Large intestine (tissue), 3 donors: ENCODE data around the gene RAPGEF2. TPM values are rescaled to one million over a fixed set of nuclear protein-coding genes. Genes with fewer than 3 reads are reported as not detected.
A peak's percentile ranks its signal among the peaks of the same experiment; 100 is the strongest.

Source experiments
- DNase-seq, 2 donors: peaks; one replicate each; pipeline versions ENCODE4 v3.0.0 to v3.0.0-alpha.2; 2013
- H3K27ac ChIP-seq: one replicate; pipeline ENCODE4 v1.5.1; 2013; ENCODE audit warnings: low read length
- H3K27me3 ChIP-seq: 2 replicates; pipeline ENCODE4 v1.6.1; 2013; ENCODE audit warnings: low read length; ENCODE audit not compliant: control insufficient read depth, insufficient read depth
- H3K36me3 ChIP-seq: 2 replicates; pipeline ENCODE4 v1.6.1; 2013; ENCODE audit warnings: low read length; ENCODE audit not compliant: control insufficient read depth, insufficient read depth
- H3K4me1 ChIP-seq: one replicate; pipeline ENCODE4 v1.6.1; 2013; ENCODE audit warnings: low read length; ENCODE audit not compliant: control insufficient read depth, insufficient read depth
- H3K4me3 ChIP-seq: one replicate; pipeline ENCODE4 v1.5.1; 2013; ENCODE audit warnings: low read length
- H3K9me3 ChIP-seq: one replicate; pipeline ENCODE4 v1.6.1; 2013; ENCODE audit warnings: mild to moderate bottlenecking, low read depth, low read length, moderate library complexity; ENCODE audit not compliant: control insufficient read depth
- WGBS: methylation state at CpG from one replicate; pipeline ENCODE4 v1.1.5; 2013; ENCODE audit warnings: low lambda C conversion rate; ENCODE audit not compliant: insufficient coverage; 5-methylcytosine and 5-hydroxymethylcytosine counted together
- polyA plus RNA-seq: library from polyadenylated mRNA; unstranded; fragments of 120-200 nt; gene quantifications from one replicate; pipeline ENCODE4 v1.2.1, GENCODE V29; 2013

The RAPGEF2 gene
- polyA plus RNA-seq, 1 donor: 43.4 TPM

DNA sequence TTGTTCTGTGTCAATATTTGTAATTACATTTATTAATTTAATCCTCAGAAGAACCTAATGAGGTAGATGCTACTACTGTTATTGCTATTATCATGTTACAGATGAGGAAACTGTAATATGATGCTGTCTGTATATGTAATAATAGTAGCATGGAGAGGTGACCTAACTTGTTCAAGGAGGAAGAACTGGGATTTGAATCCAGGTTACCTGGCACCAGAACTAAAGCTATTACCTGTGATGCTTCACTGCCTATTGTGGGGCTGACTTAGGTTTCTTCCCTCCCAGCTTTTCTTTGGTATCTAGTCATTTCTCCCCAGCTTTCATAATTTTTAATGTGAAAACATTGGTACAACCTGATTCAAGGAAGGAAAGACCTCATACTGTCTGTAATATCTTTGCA is 43.6 kb downstream of the RAPGEF2 start:
- H3K36me3 ChIP-seq: no peaks in the 10 kb centered on the region
- H3K27me3 ChIP-seq: no peaks in the 10 kb centered on the region
- H3K4me3 ChIP-seq: no peak overlapping the region
- no peaks in the 10 kb centered on the region for H3K9me3 ChIP-seq
- H3K4me1 ChIP-seq: peaks cover 3% of the 10 kb centered on the region
- H3K27ac ChIP-seq: no peak overlapping the region
- DNase-seq: no peak

DNA sequence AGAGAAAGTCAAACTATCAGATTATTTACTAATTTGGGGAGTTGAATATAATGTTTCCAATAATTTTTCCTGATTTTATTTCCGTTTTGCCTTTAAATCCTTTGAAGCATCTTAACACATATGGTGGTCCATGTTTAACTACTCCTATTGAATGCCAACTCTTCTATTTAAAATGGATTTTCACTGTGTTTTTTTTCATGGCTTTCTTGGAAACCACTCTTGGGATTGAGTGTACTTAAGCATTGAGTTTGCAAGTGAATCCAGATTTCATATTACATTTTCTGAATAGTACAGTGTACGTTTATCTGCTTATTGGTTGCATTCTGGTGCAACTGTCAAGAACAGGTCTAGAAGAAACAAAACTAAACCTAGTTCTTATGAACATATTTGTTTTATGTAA is 45.6 kb downstream of the RAPGEF2 start:
- no peak overlapping the region for H3K4me3 ChIP-seq
- no peak overlapping the region for H3K27ac ChIP-seq
- no peaks in the 10 kb centered on the region for H3K36me3 ChIP-seq
- H3K4me1 ChIP-seq: peaks cover 3% of the 10 kb centered on the region
- 83% methylated on average over 1 of the region's 2 CpGs for WGBS
- H3K27me3 ChIP-seq: no peaks in the 10 kb centered on the region
- no peaks in the 10 kb centered on the region for H3K9me3 ChIP-seq
- DNase-seq: no peak

DNA sequence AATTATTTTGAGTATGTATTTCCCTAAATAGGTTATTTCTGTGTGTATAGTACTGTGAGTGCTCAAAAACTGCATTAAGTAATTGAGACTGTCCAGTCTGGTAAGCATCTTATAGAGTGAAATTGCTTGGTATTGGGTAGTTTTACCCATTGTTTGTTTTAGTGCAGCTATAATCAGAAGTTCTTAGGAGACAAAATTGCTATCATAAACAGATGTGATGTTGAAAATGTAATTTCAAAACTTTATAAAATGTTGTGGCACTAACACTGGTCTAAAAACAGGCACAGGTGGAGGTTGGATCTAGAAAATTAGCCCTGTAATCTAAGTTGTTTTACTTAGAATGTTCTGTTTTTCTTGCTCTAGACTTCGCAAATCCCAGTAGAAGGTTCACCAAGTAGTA is 46.8 kb downstream of the RAPGEF2 start:
- Histone ChIP-seq H3K36me3 (no peaks in the 10 kb centered on the region), H3K9me3 (no peaks in the 10 kb centered on the region), H3K4me3 (no peak overlapping the region), H3K27ac (no peak overlapping the region), H3K27me3 (no peaks in the 10 kb centered on the region), H3K4me1 (peaks cover 3% of the 10 kb centered on the region)
- DNase-seq: no peak
- 100% methylated on average over 1 of the region's 1 CpG for WGBS

DNA sequence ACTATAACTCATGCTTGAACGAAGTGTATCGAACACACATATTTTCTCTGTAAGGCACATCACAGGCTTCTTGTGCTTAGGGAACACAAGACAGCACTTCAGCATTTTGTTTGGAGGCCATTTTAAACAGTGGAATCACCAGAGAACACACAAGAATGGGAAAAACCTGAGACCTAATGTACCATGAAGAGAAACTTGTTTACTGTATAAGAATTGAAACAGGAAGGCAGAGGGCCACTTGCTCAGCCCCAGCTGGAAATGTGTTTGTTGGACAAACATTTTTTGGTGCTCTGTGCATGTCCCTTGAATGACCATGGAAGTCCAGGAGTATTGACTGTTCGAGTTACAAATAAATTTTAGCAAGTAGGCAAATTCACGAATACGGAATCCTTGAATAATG is 47.5 kb downstream of the RAPGEF2 start:
- Histone ChIP-seq H3K27me3 (no peaks in the 10 kb centered on the region), H3K9me3 (no peaks in the 10 kb centered on the region), H3K27ac (no peak overlapping the region), H3K36me3 (no peaks in the 10 kb centered on the region), H3K4me3 (no peak overlapping the region), H3K4me1 (peaks cover 3% of the 10 kb centered on the region)
- WGBS: 100% methylated on average over 1 of the region's 5 CpGs
- no peak for DNase-seq

DNA sequence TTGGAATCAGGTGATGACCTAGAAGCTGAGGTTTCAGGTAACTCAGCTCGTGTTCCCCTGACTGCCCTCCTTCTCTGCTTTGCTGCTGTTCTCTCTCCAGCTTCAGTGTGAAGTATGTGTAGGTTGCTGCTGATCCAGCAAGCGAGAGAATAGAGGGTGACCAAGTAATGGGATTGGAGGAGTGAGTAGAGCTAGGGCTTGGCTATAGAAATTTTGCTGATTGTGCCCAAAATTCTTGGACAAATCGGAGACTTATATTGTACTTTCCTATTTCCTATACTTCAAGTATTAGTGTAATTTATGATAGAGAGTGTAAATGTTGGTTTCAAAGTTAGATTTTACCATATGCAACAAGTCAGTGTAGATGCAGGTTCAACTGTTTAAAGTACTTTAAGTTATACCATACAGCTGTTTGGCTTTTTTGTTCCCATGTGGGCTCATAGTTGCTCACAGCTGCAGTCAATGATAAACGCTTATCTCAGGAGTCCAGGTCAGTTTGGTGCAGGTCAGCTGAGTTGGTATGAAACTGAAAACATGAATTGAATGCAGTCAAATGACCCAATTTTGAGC is 48.0 kb downstream of the RAPGEF2 start:
- WGBS: no CpG with 5 or more reads among the region's 4 CpGs
- H3K4me1 ChIP-seq: peaks cover 3% of the 10 kb centered on the region
- H3K27ac ChIP-seq: no peak overlapping the region

DNA sequence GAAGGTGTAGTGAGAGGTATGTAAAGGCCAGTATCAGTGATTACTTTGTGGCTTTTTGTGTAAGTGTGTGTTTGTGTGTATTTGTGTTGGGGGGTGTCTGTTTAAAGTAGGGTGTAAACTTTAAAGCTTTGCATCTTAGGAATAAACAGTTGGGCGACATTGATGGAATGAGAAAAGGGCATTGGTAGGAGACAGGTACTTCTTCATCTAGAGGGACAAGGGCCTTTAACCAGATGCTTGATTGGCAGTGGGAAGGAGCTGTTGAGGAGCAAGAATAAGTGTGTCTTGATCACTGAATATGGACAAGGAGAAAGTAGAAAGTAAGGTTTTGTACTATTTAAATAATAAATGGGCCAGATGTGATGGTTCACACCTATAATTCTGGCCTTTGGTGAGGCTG is 48.8 kb downstream of the RAPGEF2 start:
- no peak overlapping the region for H3K27ac ChIP-seq
- no peaks in the 10 kb centered on the region for H3K27me3 ChIP-seq
- WGBS: 100% methylated on average over 1 of the region's 1 CpG
- no peak for DNase-seq
- no peak overlapping the region for H3K4me3 ChIP-seq
- H3K4me1 ChIP-seq: peaks cover 3% of the 10 kb centered on the region
- H3K36me3 ChIP-seq: no peaks in the 10 kb centered on the region
- no peaks in the 10 kb centered on the region for H3K9me3 ChIP-seq

More for the DNA sequence above, 48.0 kb downstream of the RAPGEF2 start:
- Histone ChIP-seq H3K27me3 (no peaks in the 10 kb centered on the region), H3K4me3 (no peak overlapping the region), H3K36me3 (no peaks in the 10 kb centered on the region), H3K9me3 (no peaks in the 10 kb centered on the region)
- DNase-seq: peak; percentile 17 to 50

DNA sequence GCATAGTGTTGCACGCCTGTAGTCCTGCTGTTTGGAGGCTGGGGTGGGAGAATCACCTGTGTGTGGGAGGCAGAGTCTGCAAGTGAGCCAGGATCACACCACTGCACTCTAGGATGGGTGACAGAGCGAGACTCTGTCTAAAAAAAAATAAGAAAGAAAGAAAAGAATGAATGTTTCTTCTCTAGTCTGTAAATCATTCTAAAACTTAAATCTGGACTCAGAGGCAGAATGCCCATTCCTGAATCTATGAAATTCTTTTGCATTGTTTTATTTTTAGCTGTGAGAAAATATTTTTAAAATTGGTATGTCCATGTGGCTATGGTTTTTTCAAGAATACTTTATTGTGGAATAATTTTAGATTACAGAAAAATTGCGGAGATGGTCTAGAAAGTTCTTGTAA is 49.3 kb downstream of the RAPGEF2 start:
- Histone ChIP-seq H3K9me3 (no peaks in the 10 kb centered on the region), H3K27me3 (no peaks in the 10 kb centered on the region), H3K27ac (no peak overlapping the region), H3K4me3 (no peak overlapping the region), H3K4me1 (peaks cover 3% of the 10 kb centered on the region), H3K36me3 (no peaks in the 10 kb centered on the region)
- 100% methylated on average over 1 of the region's 3 CpGs for WGBS
- DNase-seq: no peak

DNA sequence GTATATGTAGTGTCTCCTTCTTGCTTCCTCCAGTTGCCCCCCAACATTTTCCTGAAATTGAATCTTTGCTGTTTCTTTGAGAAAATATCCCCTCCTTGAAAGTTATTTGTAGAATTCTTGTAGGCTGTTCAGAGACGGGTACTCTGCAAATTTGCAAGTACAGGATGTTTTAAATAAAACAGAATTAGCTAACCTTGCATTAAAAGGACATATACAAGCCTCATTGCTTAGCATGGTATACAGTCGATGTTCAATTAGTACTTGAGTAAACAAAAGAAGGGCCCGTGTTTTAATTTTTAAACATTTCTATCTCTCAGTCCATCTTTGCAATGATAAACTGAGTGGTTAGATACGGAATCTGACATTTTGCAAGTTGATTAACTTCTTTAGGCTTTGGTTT is 50.8 kb downstream of the RAPGEF2 start:
- 67% methylated on average over 1 of the region's 4 CpGs for WGBS

DNA sequence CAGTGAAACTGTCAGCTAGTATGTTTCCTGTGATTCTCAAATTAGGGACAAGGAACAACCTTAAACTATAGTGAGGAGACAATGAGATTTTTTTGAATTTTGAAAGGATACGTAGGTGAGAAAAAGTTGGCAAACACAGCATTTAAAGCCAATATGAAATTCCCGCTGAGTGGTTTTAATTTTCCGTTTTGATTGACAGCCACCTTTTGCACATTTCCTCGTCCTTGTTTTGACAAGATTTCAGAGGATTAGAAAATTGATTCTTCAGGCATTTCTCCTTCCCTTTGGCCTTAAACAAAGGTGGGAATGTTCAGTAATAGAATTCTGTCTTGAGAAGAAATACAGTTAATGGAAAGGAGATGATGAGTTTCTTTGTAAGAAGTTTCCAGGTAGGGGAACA is 52.2 kb downstream of the RAPGEF2 start:
- Histone ChIP-seq H3K27me3 (no peaks in the 10 kb centered on the region), H3K27ac (no peak overlapping the region), H3K4me1 (peaks cover 3% of the 10 kb centered on the region), H3K4me3 (no peak overlapping the region), H3K36me3 (no peaks in the 10 kb centered on the region), H3K9me3 (no peaks in the 10 kb centered on the region)
- DNase-seq: no peak
- 100% methylated on average over 2 of the region's 4 CpGs for WGBS

More for the DNA sequence above, 50.8 kb downstream of the RAPGEF2 start:
- no peaks in the 10 kb centered on the region for H3K27me3 ChIP-seq
- H3K4me1 ChIP-seq: peaks cover 3% of the 10 kb centered on the region
- no peak for DNase-seq
- no peaks in the 10 kb centered on the region for H3K36me3 ChIP-seq
- no peaks in the 10 kb centered on the region for H3K9me3 ChIP-seq
- no peak overlapping the region for H3K4me3 ChIP-seq
- no peak overlapping the region for H3K27ac ChIP-seq

DNA sequence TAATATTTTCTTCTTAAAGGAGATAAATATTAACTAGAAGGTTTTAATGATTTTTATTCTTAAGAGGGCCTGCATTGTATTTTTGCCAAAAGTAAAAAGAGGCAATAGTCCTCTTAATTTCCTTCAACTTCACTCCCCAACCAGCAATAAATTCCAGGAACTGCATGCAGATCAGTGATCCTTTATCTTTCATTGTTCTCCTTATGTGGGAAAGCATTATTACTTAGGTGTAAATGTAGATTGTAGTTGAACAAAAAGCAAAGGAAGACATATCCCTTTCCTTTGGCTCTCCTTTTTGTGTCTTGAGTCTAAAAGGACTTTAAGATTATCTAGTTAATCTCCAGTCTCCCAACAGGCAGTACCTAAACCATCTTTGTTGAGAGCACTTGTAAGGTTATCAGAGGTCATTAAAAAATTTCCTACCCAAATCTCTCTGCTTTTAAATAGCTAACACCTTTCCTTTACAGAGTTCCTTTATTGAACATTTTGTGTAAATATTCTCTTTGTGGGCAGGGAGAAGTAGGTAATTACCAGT is 55.3 kb downstream of the RAPGEF2 start:
- Histone ChIP-seq H3K27me3 (no peaks in the 10 kb centered on the region), H3K36me3 (no peaks in the 10 kb centered on the region), H3K9me3 (no peaks in the 10 kb centered on the region), H3K27ac (no peak overlapping the region), H3K4me3 (no peak overlapping the region), H3K4me1 (no peaks in the 10 kb centered on the region)
- DNase-seq: no peak

DNA sequence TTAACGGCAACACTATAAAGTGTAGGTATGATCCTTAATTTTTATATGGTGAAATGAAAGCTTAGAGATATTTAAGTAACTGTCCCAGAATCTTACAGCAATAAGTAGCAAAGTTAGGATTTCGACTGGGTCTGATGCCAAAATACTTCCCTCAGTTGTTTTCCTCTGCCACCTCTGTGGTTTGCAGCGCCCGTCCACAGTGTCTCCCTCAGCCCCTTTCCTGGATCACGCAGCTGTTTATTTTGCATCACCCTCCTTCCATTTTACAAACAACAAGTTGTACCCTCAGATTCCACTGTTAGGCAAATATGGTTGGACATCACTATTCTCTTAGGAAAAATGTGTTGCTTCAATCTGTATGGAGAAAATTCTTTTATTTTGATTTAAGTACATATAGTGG is 56.1 kb downstream of the RAPGEF2 start:
- no peak for DNase-seq
- Histone ChIP-seq H3K4me3 (no peak overlapping the region), H3K27ac (no peak overlapping the region), H3K9me3 (no peaks in the 10 kb centered on the region), H3K27me3 (no peaks in the 10 kb centered on the region), H3K4me1 (no peaks in the 10 kb centered on the region), H3K36me3 (no peaks in the 10 kb centered on the region)
- 80% methylated on average over 2 of the region's 5 CpGs for WGBS
